GM12801 (cell line): ENCODE results near the gene GDF7.
A peak's percentile ranks its signal among the peaks of the same experiment; 100 is the strongest.

Experiments used
- TF ChIP-seq, protein P1 (sequence below): IDR thresholded peaks from one replicate; pipeline ENCODE4 v1.5.1; 2011; ENCODE audit warnings: control low read depth; ENCODE audit not compliant: insufficient read length; ENCODE audit errors: extremely low read depth

GDF7 gene

DNA sequence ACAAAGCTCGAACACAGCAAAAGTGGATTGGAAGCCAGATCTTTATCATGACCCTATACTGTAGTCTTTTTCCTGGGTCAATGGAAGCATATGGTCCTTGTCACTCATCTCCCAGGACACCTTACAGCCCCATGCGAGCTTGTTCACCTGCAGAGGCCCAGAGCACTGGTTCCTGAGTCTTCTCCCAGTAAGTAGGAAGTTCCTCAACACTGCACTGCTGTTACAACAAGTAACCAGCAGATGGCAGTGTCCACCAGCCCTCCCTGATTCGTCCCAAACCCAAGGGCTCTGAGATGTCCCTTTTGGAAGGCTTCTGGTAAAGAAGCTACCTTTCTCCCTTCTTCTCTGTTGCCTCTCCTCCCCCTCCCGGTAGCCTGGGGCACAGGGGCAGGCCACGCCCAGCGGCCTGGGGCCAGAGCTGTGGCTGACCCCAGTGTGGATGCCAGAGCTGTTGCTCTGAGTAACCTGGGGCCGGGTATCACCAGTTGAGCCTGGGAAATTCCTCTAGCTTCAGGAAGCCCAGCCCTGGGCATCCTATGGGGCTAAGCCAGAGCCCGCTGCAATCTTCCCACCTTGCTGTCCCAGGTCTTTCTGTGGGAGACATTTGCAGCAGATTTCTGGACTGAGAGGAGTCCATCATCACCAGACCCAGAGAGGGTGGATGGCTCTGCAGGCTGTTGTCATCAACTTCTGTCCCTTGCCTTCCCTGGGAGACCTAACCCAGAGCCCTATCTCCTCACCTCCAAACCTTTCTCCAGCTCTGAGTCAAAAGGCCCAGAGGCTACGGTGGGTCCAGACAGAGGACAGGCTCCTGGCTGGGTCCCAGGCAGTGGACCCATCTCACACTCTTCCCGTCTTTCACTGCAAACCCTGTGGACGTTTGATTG lies 5.3 kb upstream of the GDF7 start:
- TF ChIP-seq, protein P1, sequence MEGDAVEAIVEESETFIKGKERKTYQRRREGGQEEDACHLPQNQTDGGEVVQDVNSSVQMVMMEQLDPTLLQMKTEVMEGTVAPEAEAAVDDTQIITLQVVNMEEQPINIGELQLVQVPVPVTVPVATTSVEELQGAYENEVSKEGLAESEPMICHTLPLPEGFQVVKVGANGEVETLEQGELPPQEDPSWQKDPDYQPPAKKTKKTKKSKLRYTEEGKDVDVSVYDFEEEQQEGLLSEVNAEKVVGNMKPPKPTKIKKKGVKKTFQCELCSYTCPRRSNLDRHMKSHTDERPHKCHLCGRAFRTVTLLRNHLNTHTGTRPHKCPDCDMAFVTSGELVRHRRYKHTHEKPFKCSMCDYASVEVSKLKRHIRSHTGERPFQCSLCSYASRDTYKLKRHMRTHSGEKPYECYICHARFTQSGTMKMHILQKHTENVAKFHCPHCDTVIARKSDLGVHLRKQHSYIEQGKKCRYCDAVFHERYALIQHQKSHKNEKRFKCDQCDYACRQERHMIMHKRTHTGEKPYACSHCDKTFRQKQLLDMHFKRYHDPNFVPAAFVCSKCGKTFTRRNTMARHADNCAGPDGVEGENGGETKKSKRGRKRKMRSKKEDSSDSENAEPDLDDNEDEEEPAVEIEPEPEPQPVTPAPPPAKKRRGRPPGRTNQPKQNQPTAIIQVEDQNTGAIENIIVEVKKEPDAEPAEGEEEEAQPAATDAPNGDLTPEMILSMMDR, result peak; percentile 96

DNA sequence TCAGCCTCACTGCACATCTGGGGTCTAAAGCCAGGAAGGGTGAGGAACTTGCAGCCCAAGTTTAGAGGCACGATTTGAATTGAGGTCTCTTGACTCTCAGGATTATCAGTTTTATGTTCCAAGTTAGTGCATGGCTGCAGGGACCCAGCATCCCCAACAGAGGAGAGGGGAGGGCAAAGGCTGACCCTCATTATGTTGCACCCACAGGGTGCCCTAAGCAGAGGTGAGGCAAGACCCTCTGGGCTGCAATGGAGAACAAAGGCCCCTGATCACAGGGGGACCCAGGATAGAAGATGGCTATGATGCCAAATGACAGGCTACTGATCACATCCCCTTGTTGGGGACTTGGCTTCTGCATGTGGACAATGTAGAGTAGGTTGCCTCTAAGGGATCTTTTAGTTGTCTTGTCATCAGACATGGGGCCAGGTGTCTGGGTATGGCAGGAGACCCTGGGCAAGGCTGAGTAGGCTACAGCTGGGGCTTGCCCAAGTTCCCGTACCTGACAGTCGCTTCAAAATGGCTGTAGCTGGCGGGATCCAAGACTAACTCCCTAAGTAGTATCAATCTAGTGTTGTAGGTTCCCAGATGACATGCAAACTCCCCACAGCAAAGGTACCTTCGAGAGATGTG lies 4.5 kb upstream of the GDF7 start:
- TF ChIP-seq, protein P1, result no peak

DNA sequence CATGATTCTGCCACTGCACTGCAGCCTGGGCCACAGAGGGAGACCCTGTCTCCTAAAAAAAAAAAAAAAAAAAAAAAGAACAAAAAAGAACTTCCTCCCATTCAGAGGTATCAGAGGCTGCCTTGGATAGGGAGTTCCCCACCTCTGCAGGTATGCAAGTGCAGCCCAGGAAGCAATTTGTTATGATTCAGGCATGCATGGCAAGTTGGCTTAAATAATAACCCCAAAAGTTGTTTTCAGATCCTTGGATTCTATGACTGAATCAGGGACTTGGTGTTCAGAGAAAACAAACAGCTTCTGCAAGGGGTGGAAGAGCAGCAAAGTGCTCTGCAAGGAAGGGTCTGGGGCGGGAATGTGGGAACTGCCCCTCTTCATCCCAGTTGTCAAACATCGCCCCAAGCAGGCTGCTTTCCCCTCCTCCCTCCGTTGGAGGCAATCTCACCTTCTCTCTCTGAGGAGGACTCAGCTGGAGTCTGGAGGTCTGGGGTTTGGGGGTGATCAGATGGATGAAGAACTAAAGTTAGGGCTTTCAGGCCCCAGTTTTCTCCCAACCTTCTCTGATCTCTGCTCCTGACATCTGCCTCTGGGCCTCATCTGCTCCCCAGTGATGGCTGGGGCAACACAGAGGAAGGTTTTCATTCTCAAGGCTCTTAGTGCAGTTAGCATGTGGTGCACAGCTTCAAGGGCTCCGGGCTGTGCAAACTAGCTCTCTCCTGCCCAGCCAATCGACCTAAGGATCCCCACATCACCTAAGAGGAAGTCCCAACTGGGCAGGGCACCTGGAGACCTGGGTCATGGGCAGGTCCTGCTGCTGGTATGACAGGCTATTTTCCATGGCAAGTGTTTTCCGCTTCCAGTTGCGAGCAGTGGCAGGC lies 3.5 kb upstream of the GDF7 start:
- TF ChIP-seq, protein P1, result no peak

DNA sequence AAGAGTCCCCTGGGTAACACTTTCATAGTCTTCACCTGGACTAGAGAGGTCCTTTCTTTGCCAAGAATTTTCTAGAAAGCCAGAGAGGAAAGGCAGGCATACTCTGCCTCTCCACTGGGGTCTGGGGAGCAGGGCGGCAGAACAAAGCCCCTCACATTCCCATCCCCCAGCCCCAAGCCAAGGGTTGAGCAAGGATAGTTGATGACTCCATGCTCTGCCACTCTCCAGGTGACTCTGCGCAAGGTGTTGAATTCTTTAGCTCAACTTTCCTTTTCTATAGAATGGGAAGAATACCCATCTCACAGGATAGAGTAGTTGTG lies 2.9 kb upstream of the GDF7 start:
- TF ChIP-seq, protein P1, result no peak

DNA sequence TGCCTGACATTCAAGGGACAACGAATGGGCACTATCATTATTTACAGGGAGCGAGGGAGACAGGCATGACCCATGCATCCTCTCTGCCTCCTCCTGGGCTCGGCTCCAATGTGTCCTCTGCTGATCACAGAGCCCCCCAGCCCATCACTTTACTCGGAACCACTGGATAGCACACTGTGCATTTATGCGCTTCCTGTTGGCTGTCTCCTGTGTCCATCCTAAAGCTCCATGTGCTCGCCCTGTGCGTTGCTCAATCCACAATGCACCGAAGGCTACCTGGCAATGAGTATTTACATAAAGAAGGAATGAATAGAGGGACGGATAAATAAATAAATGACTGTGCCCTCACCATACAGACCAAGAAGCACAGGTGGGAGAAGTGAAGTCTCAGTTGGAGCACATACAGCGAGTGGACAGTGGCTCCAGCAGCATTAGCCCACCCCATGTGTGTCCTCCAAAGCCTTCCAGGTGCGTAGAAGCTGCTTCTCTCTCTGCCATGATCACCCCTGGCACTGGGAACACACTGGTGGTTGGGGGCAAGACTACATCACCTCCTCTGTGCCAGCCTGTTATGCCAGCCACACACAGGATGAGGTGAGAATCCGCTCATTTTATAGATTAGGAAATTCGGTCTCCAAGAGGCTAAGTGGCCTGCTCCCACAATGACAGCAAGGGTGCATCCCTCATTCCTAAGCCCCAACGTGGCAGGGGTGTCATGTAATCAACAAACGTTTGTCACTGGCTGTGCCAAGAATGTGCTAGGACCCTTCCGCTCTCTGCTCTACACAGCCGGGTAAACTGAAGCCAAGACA lies 2.3 kb upstream of the GDF7 start:
- TF ChIP-seq, protein P1, result no peak

DNA sequence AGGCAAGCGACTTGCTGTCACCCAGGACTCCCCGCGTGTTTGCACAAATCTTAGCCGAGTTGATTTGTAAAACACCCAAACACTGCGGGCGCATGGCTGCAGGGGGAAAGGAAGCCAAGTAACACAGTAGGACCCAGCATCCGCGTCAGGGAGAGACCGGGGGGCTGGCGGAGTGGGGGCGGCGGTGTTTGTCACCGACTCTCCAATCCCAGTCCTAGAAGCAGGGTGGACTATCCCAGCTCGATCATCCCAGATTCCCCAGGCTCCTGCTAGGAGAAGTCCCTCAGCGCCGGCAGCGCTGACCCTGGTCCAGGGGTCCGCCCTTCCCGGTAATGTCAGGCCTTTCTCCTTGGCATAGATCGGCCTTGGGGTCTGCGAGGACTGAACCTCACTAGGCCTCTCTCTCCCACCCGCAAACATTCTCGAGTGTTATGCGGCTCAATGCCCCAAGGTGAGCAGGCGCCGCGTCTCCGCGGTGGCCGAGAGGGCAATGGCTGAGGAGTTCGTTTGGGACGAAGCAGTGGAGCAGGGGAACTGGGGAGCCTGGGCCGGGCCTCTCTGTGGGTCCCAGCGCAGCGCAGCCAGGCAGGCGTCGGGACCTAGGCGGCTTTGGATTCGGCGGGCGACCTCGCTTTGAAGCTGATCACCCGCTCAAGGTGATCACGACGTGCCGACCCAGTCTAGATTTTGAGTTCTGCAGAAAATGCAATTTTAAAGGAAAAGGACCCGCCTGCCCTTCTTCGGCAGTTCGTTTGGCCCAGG lies 1.5 kb upstream of the GDF7 start:
- TF ChIP-seq, protein P1, result no peak
